K562 (cell line): ENCODE data around the gene INHBE. TPM values are rescaled to one million over a fixed set of nuclear protein-coding genes. Genes with fewer than 3 reads are reported as not detected.
A peak's percentile ranks its signal among the peaks of the same experiment; 100 is the strongest.

Experiments used
- ATAC-seq: fragments of 200-7000 bp; cut with Tn5 transposase; 3 replicates; pipeline ENCODE4 v1.9.1; 2020; ENCODE audit warnings: moderate library complexity
- BruUV-seq: library from RNA; stranded (reverse); fragments of 400-500 nt; replicated peaks from 2 replicates; lab custom pipeline; 2021; lab: Mats Ljungman, UMichigan
- CTCF ChIA-PET: fragments of 300-600 bp; formaldehyde crosslinking; extraction: SDS; loops from one replicate; lab custom pipeline; 2021; ENCODE audit warnings: low intra/inter-chr PET ratio; lab: Yijun Ruan, JAX
- POLR2A ChIA-PET: fragments of 300-600, 350-650 bp; sonication (Branson Sonifier 250); formaldehyde crosslinking; extraction: SDS; loops from one replicate; lab custom pipeline; 2021; ENCODE audit warnings: antibody characterized with exemption, inconsistent platforms; lab: Yijun Ruan, JAX
- DNase-seq, 4 experiments: peaks; one replicate each; pipeline versions ENCODE4 v3.0.0 to v3.0.0-alpha.2; 2011 to 2018; ENCODE audit warnings: low spot score in 3 of 4, mixed read lengths in 3 of 4; ENCODE audit errors: extremely low read depth in 1 of 4
- FAIRE-seq: peaks from 2 replicates; lab custom pipeline; 2011; peaks lifted over from hg19 to GRCh38; lab: Jason Lieb, UNC
- H2AFZ ChIP-seq: 2 replicates; pipeline ENCODE4 v1.6.0; 2011; ENCODE audit warnings: low read depth, low read length, control low read depth, inconsistent platforms
- H3K27ac ChIP-seq: fragments of 200-600 bp; 3 replicates; pipeline ENCODE4 v1.8.0; 2011; ENCODE audit warnings: low read depth, mild to moderate bottlenecking, control low read depth, inconsistent platforms, low read length, moderate library complexity, mixed read lengths; ENCODE audit errors: extremely low read depth
- H3K27me3 ChIP-seq, 2 experiments: fragments of 300-600 bp in 1 of 2; 2 replicates in 1 of 2; 3 replicates in 1 of 2; pipeline versions ENCODE4 v1.6.0 to v1.8.0; 2011; ENCODE audit warnings: inconsistent platforms in 2 of 2, low read length in 2 of 2, mild to moderate bottlenecking in 1 of 2, mixed read lengths in 1 of 2, moderate library complexity in 1 of 2; ENCODE audit not compliant: control insufficient read depth in 2 of 2, insufficient read depth in 2 of 2
- H3K36me3 ChIP-seq: fragments of 300-600 bp; 3 replicates; pipeline ENCODE4 v1.8.0; 2011; ENCODE audit warnings: mild to moderate bottlenecking, low read length, inconsistent platforms; ENCODE audit not compliant: control insufficient read depth, insufficient read depth
- H3K4me1 ChIP-seq, 2 experiments: fragments of 200-600 bp in 1 of 2; replicated peaks in 1 of 2; 2 replicates in 1 of 2; 3 replicates in 1 of 2; pipeline versions ENCODE4 v1.5.1 to v1.8.0; 2011; ENCODE audit warnings: inconsistent platforms in 2 of 2, low read length in 2 of 2, mild to moderate bottlenecking in 1 of 2, mixed read lengths in 1 of 2, moderate library complexity in 1 of 2; ENCODE audit not compliant: control insufficient read depth in 2 of 2, insufficient read depth in 2 of 2
- H3K4me2 ChIP-seq: 2 replicates; pipeline ENCODE4 v1.6.1; 2011; ENCODE audit warnings: low read length, control low read depth, inconsistent platforms, mixed read lengths; ENCODE audit not compliant: insufficient read depth
- H3K4me3 ChIP-seq: fragments of 200-600 bp; sonication (generic), shearing (Covaris generic); 2 replicates; pipeline ENCODE4 v1.5.1; 2016; ENCODE audit warnings: control low read depth, inconsistent platforms
- H3K79me2 ChIP-seq: fragments of 200-600 bp; 3 replicates; pipeline ENCODE4 v1.8.0; 2011; ENCODE audit warnings: low read length, inconsistent platforms; ENCODE audit not compliant: control insufficient read depth, insufficient read depth
- H3K9ac ChIP-seq, 2 experiments: 2 replicates each; pipeline versions ENCODE4 v1.6.0 to v1.6.1; 2011; ENCODE audit warnings: low read depth in 2 of 2, low read length in 2 of 2, control low read depth in 1 of 2, inconsistent platforms in 1 of 2, mild to moderate bottlenecking in 1 of 2, mixed read lengths in 1 of 2; ENCODE audit not compliant: insufficient read depth in 1 of 2
- H3K9me1 ChIP-seq: one replicate; pipeline ENCODE4 v1.6.0; 2011; ENCODE audit warnings: inconsistent platforms, mild to moderate bottlenecking, low read length, moderate library complexity; ENCODE audit not compliant: control insufficient read depth, insufficient read depth
- H3K9me3 ChIP-seq: replicated peaks from 2 replicates; pipeline ENCODE4 v1.5.1; 2011; ENCODE audit warnings: low read depth, low read length, inconsistent platforms; ENCODE audit not compliant: control insufficient read depth, insufficient read depth
- H4K20me1 ChIP-seq: replicated peaks from 2 replicates; pipeline ENCODE4 v1.6.1; 2011; ENCODE audit warnings: low read length, inconsistent platforms, mixed read lengths; ENCODE audit not compliant: control insufficient read depth, insufficient read depth
- MCM2 ChIP-seq: fragments of 450-650 bp; IDR thresholded peaks from 2 replicates; pipeline ENCODE4 v1.6.1; 2017; ENCODE audit warnings: low read depth, mild to moderate bottlenecking
- SPI1 ChIP-seq: IDR thresholded peaks from 2 replicates; pipeline ENCODE4 v1.6.1; 2011; ENCODE audit warnings: low read depth, low read length, control low read depth, borderline replicate concordance
- ZFP1 ChIP-seq: fragments of 450-650 bp; formaldehyde crosslinking; IDR thresholded peaks from 2 replicates; pipeline ENCODE4 v1.4.0; 2020; ENCODE audit warnings: mild to moderate bottlenecking, mixed read lengths
- ZNF184 ChIP-seq: sonication (generic); formaldehyde crosslinking; IDR thresholded peaks from 2 replicates; pipeline ENCODE4 v1.5.0; 2020; ENCODE audit warnings: missing genetic modification reagents
- WGBS: fragments of 100-300 bp; shearing (Covaris generic); methylation state at CpG from one replicate; pipeline ENCODE4 v1.1.6; 2016; ENCODE audit warnings: low coverage, mixed read lengths; ENCODE audit not compliant: insufficient coverage; ENCODE audit errors: missing lambda C conversion rate; 5-methylcytosine and 5-hydroxymethylcytosine counted together
- in situ Hi-C: fragments of 300-500 bp; cut with MboI; formaldehyde crosslinking; loops from 4 replicates; pipeline ENCODE4 v1.15.0; 2018; ENCODE audit warnings: inconsistent platforms, mixed read lengths
- intact Hi-C: fragments of 100-400 bp; cut with micrococcal nuclease; formaldehyde crosslinking; loops from 2 replicates; pipeline ENCODE4 v1.14.2; 2022
- polyA plus RNA-seq, 8 experiments: library from polyadenylated mRNA; depleted of rRNA in 4 of 8; stranded (reverse) in 5 of 8; unstranded in 3 of 8; fragments of >200 nt; fragmentation: Nextera tagmentation in 2 of 8; fragmentation: Illumina TruSeq in 1 of 8; extraction: Ambion mirVana in 2 of 8; extraction: Trizol in 1 of 8; gene quantifications; 2 replicates each; pipeline versions ENCODE4 v1.2.1 to v1.2.3, GENCODE V29; 2011 to 2014; ENCODE audit warnings: inconsistent platforms in 1 of 8, missing spikeins in 1 of 8
- total RNA-seq, 7 experiments: library from RNA; depleted of rRNA in 6 of 7; stranded (reverse); fragments of >200 nt in 6 of 7; fragmentation: Illumina TruSeq in 2 of 7; extraction: Trizol in 2 of 7; gene quantifications; 2 replicates each; pipeline versions ENCODE4 v1.2.1 to v1.2.3, GENCODE V29; 2011 to 2021; ENCODE audit warnings: low replicate concordance in 1 of 7

The INHBE gene
- total and polyA plus RNA-seq, 9 of the 15 experiments (the other 6 are each of a cell fraction or from before 2014, with no cell fraction given), result 0.94 to 9.9 (median 7.3) TPM

- no peaks in the 10 kb centered on the region for H3K9me3 ChIP-seq
- TF ChIP-seq ZFP1 (CRISPR knock-in tag), result no peak
- TF ChIP-seq MCM2, result no peak
- ChIA-PET POLR2A (interaction anchor here (0.7 to 1.6 kb wide), 5 partner anchors 9 to 188 kb away, joined by 3 to 5 read pairs (median 4); partner anchors contain the start of gene INHBE), CTCF (no interaction called here)
- H2AFZ ChIP-seq, result no peak overlapping the region
- intact Hi-C loops, result no loop called here
- no peak for DNase-seq
- H4K20me1 ChIP-seq, result no peaks in the 10 kb centered on the region
- no peaks in the 10 kb centered on the region for H3K36me3 ChIP-seq
- H3K27ac ChIP-seq, result no peak overlapping the region
- H3K4me1 ChIP-seq, result peaks cover 21 to 29% of the 10 kb centered on the region in 2 experiments
- ATAC-seq, result no peak
- no peaks in the 10 kb centered on the region for H3K79me2 ChIP-seq
- no peak overlapping the region for H3K4me2 ChIP-seq
- FAIRE-seq, result no peak
- H3K4me3 ChIP-seq, result no peak overlapping the region
- in situ Hi-C loops, result no loop called here
- 15% methylated on average over 6 of the region's 6 CpGs for WGBS
- BruUV-seq, result no TSS peak
- H3K9me1 ChIP-seq, result no peaks in the 10 kb centered on the region
- H3K27me3 ChIP-seq, result peaks cover 16 to 41% of the 10 kb centered on the region in 2 experiments; a peak in 3 of 5 replicates
- H3K9ac ChIP-seq, result no peak overlapping the region
Measured at GRCh38 chr12:57465030-57465746, 10.1 kb downstream of the INHBE start.

- Histone ChIP-seq H3K4me3 (no peak overlapping the region), H3K4me1 (peaks cover 18 to 22% of the 10 kb centered on the region in 2 experiments), H3K4me2 (no peak overlapping the region), H3K9me1 (no peaks in the 10 kb centered on the region), H2AFZ (no peak overlapping the region), H3K36me3 (no peaks in the 10 kb centered on the region), H3K9ac (peak overlapping the region in 1 of 2 experiments; percentile 55; a peak in 1 of 4 replicates), H4K20me1 (no peaks in the 10 kb centered on the region), H3K27ac (no peak overlapping the region), H3K79me2 (no peaks in the 10 kb centered on the region), H3K9me3 (no peaks in the 10 kb centered on the region), H3K27me3 (peaks cover 16 to 48% of the 10 kb centered on the region in 2 experiments; a peak in 3 of 5 replicates)
- peak; percentile 5; the same call in 1 of the 2 replicates for TF ChIP-seq SPI1
- no peak for TF ChIP-seq ZNF184 (CRISPR knock-in tag)
- ChIA-PET CTCF (no interaction called here), POLR2A (interaction anchor here (0.7 to 1.6 kb wide), 6 partner anchors 8 to 50 kb away, joined by 3 to 5 read pairs (median 4); partner anchors contain the start of gene INHBE)
- no TSS peak for BruUV-seq
- WGBS, result 25% methylated on average over 14 of the region's 14 CpGs
- intact Hi-C loops (no loop called here), in situ Hi-C loops (no loop called here)
- DNase-seq (no peak), ATAC-seq (no peak), FAIRE-seq (no peak)
Measured at GRCh38 chr12:57465747-57466505, 10.8 kb downstream of the INHBE start.
